Hematopoietic multipotent progenitor cell treated with erythropoietin and hydrocortisone succinate and interleukin-3 and kit ligand, for 4 days (in vitro differentiated cells): ENCODE results near the gene PDE4D.
A peak's percentile ranks its signal among the peaks of the same experiment; 100 is the strongest.

Experiments
- DNase-seq: peaks from one replicate; pipeline ENCODE4 v3.0.0-alpha.2; 2015

PDE4D gene

DNA sequence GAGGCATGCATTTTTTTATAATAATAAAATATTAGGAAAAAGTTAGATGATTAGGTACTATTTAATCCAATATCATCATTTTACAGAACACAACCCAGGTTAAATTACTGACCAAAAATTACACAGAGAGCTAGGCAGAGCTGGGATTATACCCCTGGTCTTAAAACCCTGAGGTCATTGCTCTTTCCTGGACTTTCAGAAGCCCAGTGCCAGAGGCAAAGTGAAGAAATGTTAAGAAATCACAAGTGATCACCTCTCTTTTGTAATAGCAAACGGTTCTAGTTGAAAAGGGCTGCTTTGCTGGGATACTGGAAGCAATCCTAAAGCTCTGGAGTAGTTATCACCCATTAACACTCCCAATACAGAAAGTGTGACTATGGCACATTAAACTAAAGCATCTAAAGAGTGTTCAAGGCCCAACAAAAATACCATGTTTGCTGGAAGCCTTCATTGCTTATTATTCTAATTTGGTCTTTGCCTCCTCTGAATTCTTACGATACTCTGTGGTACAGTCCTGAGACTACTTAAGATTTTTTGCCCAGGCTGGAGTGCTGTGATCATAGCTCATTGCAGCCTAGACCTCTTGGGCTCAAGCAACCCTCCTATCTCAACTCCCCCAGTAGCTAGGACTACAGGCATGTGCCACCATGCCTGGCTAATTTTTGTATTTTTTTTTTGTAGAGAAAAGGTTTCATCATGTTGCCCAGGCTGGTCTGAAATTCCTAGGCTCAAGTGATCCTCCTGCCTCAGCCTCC lies 734.7 kb downstream of the PDE4D start:
- no peak for DNase-seq

DNA sequence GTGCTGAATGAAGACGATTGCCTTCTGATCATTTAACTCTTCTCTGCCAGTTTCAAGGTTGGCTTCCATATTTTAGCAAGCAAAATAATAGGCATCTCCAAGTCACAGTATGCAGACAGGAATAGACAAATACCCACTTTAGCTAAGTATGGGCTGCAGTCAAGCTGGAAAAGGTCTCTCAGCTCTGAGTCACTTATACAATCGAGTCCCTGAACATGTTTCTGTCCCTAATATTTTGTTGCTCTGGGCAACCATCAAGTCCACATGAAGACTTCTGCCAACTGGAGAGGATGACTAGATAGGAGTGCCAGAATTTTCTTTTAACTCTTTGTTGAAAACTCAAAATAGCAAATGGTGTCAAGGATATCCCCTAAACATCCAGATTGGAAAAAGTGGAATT lies 735.4 kb downstream of the PDE4D start:
- DNase-seq = no peak

DNA sequence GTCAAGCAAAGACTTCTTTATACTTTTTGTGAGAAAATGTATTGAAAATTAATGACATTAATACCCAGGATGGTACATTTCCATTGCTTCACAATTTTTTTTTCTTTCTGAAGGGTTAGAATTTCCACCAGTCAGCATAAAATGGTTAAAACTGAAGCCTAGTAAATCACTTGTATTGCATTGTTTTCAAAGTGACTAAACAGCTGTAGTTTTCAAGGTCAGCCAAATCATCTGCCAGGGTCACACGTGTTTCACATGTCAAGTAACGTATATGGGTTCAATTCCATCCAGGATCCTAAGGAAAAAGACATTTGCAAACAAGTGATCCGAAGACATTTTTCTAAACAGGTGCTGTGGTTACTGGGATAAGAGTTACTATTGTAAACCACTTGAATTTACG lies 736.5 kb downstream of the PDE4D start:
- no peak for DNase-seq

DNA sequence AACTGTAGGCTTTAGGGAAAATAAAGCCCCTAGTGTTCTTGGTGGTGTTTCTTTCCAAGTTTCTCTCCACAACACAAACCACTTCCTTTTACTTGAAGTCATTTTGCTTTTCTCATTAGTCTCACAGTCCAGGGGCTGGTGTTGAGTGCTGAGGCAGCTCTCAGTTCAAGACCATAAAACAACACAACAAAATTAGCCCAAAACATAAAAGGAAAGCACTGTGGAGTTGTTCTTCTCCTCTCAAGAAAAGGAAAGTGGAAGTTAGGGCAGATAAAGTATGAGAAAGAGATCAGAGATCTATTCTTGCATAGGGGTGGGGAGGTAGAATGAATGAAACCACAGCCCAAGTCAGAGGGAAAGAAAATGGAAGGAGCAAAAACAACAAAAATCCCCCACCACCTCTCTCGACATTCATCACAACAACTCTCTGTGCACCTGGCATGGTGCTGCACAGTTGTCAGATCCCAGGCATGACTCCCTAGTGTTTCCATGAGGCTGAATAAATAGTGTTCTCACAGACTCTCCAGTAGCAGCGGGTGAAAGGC lies 740.8 kb downstream of the PDE4D start:
- peak; percentile 10 for DNase-seq

DNA sequence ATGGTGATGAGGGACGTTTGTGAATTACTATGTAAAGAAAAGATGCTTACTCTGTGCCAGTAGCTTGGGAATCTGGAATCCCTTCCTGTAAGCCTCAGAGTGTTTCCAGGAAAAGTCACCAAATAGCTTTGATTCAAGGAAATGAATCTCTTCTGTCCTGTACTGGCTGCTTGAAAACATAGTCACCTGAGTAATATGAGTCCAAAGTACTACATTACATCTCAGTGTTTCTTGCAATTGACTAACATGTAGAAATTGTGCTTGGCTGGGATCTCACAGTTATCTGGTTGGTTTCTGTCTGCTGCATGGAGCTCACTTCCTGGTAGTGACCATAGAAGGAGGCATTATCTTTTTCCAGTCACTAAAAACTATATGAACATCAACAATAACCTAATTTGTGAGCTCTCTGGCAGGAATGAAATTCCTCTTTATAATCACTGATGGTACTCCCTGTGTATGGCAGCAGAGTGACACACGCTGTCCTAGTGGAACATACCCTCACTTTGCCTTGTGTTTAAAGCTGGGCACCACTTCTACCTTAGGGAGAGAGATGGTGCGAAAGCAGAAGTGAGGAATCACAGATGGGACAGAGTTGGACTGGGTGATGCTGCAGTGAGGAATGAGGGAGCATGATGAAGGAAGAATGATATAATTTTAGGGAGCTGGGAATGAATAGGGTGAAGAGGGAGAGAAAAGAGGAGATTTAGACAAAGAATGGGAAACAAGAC lies 742.2 kb downstream of the PDE4D start:
- DNase-seq = no peak

DNA sequence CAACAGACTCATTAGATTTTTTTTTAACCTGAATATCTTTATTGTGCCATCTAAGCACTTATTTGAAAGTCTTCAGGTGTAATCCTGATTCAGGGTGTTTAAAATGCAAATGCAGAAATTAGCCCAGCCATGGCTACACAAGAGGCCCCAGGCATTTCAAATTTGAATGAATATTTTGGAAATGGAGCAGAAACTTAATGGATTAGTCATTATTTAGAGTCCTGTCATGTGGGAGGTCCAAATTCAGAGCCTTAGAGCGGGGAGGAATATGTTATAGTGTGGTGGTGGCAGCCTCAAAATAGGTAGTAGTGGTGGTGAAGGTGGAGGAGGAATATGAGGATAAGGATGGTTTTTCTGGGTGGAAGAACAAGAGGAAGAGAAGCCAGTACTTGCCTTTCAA lies 743.7 kb downstream of the PDE4D start:
- DNase-seq = no peak

DNA sequence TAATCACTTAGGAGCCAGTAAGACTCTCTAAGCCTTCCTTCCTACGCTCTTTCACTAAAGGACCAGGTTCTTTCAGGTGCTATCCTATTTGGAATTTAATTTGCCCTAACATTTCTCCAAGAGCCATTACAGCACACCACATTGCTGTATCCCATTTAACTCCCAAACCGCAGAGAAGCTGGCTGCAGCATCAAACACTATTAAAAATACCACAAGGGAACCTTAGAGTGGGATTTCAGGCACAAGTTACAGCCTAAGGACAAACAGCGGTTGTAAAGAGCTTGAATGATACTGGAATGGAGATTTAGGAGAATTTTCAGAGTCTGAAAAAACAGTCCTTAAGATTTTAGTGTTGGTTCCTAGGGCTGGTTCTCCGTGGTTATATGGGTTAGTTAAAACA lies 744.3 kb downstream of the PDE4D start:
- DNase-seq = no peak

DNA sequence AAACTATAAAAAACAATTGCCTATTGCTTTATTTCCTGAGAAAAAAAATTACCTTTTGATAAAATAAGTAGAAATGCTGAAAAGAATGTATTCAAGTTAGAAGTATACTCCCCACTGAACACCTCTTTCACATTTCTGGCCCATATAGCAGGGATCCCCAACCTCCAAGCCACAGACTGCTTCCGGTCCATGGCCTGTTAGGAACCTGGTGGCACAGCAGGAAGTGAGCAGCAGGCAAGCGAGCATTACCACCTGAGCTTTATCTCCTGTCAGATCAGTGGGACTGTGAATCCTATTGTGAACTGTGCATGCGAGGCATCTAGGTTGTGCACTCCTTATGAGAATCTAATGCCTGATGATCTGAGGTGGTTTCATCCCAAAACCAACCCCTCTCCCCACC lies 746.8 kb downstream of the PDE4D start:
- no peak for DNase-seq

DNA sequence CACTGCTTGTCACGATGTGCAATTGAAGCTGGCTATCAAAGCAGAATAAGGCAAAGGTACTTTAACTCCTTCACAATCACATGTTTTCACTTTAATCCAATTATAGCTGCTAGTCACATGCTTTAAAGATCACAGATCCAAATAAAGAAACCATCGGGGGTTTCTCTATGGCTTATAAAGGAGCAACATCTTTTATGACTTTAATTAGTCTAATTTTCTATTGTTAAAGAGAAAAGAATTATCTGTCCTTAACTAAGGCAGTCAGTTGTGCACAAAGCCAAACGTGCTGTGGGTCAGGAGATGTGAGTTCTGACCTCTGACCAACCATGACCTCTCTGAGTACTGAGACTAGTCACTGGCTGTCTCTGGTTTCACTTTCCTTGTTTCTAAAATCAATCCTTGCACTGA lies 749.6 kb downstream of the PDE4D start:
- DNase-seq = no peak

DNA sequence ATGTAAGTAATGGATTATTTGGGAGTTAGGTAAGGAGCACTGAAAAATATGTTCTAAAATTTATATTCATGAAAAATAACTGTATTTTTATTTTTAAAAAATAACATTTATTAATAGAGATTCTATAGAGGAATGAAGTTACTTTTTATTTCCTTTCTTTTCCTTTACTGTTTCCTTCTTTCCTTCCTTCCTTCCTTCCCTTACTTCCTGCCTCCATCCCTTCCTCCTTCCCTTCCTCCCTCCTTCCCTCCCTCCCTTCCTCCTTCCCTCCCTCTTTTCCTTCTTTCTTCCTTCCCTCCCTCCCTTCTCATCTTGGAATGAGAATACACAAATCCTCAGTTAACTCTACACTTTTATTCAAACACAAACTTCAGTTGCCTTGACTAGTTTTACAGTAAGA lies 750.6 kb downstream of the PDE4D start:
- no peak for DNase-seq

DNA sequence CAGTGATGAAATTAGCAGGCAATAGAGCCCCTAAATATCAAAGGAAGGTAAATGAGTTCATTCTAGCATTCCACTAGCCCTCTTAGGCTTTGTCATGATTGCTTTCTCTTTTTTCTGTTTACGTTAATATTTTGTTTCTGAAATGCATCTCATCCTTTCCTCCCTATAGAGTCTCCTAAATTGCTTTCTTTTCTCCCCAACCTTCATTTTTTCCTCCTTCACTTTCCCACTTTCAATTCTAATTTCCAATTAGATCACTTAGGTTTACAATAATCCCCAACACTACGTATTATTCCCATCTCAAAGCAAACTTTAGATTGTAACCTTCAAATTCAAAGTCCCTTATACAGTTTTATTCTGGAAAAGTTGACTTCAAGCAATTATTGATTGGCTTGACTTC lies 751.4 kb downstream of the PDE4D start:
- no peak for DNase-seq

DNA sequence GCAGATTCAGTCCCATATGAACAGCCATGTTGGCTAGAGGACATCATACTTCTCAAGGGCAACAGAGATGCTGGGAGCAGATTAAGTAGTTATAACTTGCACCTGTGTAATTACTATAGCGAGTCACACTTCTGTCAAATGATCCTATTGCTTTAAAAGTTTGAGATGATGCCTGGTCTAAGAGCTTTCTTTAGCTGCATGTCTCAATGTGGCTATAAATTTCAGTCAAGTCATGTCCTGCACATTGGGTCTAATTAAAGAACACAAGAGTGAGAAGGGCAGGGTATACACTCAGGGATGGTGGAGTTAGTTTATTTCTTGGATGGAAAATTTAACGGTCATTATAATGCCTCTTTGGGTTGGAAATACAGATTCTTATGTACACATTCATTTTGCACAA lies 753.4 kb downstream of the PDE4D start:
- DNase-seq = no peak

DNA sequence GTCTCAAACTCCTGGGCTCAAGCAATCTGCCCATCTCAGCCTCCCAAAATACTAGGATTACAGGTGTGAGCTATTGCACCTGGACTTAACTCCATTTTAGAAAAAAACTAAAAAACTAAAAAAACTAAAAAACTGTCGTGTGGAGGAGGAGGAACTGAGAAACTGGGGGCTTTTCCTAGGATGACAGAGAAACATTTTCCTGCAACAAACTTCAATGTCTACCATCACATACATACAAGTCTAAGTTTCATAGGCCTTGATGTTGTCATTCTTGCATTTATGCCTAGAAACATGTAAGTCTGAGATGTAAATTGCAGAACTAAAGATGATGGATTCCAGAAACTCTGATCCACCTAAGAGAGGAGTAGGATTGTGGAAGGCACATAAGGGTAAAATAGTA lies 753.8 kb downstream of the PDE4D start:
- no peak for DNase-seq

DNA sequence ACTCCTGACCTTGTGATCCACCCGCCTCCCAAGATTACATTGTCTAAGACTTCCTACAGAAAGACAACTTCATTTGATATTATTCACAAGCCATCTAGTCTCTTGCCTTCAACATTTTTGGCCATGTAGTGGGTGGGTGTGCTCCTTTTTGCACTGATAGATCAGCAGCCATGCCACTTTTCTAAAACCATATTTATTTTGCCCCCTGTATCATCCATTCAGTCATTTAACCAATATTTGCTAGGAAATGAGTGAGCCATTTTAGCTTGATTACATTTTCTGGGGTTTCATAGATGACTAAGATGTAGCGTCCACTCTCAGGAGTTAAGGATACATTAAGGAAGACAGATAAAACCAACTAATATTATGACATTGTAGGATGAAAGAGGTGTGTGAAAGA lies 755.0 kb downstream of the PDE4D start:
- no peak for DNase-seq

DNA sequence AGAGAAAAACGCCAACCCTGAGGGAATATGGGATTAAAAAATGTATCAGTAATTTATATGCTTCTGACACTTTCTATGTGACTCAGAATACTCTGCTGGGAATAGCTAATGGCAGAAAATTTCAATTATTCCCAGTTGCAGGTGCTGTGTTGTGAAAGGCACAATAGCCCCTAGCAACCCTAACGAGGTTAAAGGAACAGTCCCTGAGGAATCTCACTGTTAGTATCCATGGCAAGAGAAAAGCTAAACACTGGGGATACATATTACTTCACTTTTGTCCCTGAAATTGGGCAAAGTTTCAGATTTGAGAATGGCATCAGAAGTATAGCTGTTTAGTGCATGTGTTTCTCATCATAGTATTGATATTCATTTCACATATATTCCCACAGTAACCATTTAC lies 755.7 kb downstream of the PDE4D start:
- DNase-seq = no peak

DNA sequence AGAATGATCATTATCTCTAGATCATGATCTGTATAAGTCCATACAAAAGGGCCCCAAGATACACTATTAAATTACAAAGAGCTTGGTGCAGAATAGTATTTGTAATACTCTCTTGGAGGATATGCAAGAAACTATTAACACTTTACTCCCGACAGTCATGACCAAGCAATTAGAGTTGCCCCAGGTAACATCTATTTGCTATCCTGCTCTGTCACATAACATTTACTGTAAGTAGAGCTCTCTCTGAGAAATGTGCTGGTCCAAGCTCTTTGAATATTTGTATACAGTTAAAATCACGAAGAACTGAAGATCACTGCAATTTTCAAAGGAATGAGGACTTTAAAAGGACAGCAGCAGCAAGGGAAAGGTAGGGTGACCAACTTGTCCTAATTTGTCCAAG lies 757.0 kb downstream of the PDE4D start:
- no peak for DNase-seq

DNA sequence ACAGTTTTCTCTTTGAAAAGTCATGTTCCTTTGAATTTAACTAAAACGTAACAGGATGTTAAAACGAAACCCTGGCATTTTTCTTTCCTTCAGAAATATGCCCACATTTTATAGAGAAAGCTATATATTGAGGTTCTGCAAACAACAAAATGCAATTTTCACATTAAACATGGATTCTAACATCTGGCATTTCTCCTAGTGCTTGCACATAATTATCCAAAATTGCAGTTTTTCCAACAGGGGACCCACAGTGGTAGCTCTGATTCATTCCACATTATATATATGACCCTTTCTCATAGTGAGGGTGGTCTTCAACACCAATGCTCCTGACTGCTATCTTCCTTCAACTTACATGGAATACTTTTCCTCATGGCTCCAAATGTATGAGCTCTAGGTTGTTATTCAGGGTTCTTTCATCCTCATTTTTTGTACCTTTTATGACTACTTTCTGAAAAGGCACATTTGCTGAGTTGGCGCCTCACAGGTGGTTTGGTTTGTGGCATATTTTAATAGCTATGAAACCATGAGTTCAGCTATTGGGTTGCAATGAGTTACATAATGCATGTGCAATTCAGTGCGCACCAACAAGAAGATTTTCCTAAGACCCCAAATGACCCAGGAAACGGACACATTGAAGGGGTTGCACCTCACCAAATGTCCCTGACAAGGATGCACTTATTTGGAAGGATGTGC lies 758.9 kb downstream of the PDE4D start:
- DNase-seq = no peak

DNA sequence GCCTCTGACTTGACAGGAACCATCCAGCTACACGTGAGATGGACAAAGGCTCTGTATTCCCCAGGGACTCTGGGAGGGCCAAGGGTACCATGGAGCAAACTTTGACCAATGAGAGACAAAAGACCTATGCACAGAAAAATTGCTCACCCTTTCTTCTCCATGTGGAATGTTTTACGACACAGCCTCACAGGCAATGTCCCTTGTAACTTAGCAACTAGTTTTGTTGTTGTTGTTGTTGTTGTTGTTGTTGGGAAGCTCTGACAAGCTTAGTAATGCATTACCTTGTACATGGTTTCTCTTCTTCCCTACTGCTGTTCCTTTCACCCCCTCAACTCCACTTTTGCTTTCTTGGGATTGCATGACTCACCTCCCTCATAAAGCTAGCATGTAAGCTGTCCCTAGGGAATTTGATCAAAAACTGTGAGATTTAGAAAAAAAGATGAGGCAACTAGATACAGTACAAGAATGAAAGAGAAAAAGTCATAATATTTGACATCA lies 759.7 kb downstream of the PDE4D start:
- DNase-seq = no peak

DNA sequence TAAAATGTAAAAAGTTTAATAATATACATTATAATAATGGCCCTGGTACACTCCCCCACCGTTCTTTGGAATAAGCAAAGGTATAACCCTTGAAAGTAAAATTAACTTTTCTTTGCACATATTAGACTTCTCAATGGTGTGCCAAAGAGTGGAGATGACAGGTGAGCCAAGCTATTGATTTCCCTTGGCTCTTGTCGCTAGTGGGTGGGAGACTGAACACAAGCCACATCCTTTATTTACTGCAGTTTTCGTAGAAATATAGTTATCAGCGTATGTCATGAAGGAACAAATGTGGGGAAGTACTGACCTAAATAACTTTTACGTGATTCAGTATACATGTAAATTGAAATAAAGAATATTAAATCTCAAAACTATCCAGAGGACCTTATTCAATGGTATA lies 761.4 kb downstream of the PDE4D start:
- no peak for DNase-seq

DNA sequence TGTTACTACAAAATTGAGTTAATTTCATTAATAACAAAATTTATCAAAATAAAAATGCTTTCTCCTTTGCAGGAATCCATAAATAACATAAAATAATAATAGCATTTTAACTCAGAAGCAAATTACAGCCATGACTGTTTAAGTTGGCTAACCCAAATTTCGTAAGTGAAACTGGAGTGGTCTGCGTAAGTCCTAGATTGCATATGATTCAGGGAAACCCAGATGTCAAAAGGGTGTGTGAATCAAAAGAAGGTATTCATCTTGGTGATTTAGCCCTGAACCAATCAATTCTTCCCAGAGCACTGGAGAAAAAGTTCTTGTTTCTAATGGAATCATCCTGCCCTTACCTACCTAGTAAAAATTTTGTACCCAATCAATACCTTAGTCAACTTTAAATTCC lies 763.1 kb downstream of the PDE4D start:
- peak; percentile 18 for DNase-seq

DNA sequence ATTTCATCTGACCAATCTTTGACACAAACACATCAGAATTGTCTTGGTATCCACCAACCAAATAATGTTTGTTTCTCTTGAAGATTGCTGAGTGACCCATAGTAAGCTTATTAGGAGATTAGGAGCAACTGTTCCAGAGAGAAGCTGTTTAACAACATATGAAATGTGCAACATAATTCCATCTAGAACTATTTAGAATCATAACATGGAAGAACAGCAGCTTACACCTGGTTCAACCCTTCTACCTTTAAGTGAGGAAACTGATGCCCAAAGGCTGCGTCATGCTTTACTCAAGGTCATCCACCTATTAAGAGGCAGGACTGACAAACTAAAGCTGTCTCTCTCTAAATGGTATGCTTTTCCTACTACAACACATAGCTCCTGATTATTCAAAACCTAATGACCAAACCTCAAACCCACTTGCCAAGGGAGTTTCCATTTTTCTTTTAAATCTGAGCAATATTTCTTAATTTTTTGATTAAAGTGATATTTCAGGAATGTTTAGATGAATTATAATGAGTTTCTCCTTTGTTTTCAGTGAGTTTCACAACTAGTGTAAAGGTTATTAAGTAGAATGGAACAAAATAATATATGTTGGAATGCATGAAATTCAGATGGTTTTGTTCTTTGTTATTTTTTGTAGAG lies 764.8 kb downstream of the PDE4D start:
- DNase-seq = no peak

DNA sequence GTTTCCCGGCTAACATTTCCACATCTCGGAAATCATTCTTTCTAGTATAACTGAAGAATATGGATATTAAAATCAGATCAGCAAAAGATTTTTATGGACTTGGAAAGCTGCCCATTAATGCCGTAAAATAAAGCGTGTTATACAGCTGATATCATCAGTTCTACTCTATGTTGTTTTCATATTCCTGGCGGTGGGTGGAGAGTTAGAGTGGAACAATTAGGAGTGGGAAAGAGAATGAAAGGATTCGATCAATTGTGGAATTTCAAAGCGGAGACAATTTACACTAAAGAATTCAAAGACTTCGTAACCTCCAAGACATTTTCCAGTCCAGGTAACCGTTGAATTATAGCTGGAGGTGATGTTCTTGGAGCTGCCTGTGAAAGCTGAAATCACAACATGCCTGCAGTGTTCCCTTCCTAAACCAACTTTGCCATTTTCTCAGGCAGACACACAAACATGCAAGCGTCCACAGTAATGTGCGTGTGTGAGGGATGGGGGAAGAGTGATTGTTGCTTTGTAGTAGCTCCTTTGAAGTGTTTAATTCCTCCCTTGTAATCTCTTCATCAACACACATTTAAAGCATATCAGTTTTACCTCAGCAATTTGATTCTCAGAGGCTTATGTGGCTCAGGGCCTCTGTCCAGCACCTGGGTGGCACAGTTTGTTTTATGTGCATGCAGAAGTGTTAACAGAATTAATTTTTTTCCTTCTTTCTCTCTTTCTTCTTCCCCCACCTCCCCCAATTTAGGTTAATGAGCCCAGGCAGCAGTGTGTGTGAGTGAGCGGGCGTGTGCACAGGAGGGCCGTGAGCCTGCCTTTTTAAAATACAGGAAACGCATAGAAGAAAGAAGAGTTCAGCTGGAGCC lies 766.6 kb downstream of the PDE4D start:
- no peak for DNase-seq
